ENCODE measurements around the gene CUL2. TPM values are rescaled to one million over a fixed set of nuclear protein-coding genes. Genes with fewer than 3 reads are reported as not detected.
"Not testable (repeated sequence)": the region's sequence is repeated elsewhere in the genome, so short reads cannot be mapped to it uniquely, and the experiment has no call there.

The CUL2 gene
- total and polyA plus RNA-seq, 9 donors, result 10.5 to 33.0 (median 23.6) TPM

DNA sequence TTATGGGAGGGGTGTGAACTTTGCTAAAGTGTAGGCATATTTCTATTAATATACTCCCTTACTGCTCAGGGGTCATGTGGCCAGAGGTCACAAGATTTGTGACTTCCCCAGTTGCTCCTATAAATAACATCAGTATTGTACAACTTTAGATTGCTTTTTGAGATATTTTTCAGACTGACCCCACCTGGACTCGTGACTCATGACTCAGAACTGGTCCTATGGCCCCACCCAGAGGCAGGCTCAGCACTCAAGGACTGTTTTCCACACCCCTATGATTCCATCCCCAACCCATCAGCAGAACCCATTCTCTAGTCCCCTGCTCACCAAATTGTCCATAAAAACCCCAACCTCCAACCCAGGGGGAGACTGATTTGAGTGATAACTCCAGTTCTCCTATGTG, 2.7 kb upstream of the CUL2 start:
- WGBS, 3 donors, result 59 to 78% (median 63%) methylated on average over 1 of the region's 1 CpG
- H3K36me3 ChIP-seq, result no peaks in the 10 kb centered on the region
- H3K4me3 ChIP-seq, result no peak overlapping the region
- TF ChIP-seq, protein P1, sequence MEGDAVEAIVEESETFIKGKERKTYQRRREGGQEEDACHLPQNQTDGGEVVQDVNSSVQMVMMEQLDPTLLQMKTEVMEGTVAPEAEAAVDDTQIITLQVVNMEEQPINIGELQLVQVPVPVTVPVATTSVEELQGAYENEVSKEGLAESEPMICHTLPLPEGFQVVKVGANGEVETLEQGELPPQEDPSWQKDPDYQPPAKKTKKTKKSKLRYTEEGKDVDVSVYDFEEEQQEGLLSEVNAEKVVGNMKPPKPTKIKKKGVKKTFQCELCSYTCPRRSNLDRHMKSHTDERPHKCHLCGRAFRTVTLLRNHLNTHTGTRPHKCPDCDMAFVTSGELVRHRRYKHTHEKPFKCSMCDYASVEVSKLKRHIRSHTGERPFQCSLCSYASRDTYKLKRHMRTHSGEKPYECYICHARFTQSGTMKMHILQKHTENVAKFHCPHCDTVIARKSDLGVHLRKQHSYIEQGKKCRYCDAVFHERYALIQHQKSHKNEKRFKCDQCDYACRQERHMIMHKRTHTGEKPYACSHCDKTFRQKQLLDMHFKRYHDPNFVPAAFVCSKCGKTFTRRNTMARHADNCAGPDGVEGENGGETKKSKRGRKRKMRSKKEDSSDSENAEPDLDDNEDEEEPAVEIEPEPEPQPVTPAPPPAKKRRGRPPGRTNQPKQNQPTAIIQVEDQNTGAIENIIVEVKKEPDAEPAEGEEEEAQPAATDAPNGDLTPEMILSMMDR (IDR thresholded peaks at IDR 0.05), result no peak
- TF ChIP-seq EP300 (IDR thresholded peaks at IDR 0.05), result no peak
- TF ChIP-seq POLR2A (IDR thresholded peaks at IDR 0.05), result no peak
- H3K9me3 ChIP-seq, result no peaks in the 10 kb centered on the region
- peaks cover 4% of the 10 kb centered on the region for H3K4me1 ChIP-seq (ENCODE audit: insufficient read depth)
- no peak for DNase-seq
- H3K27me3 ChIP-seq, result no peaks in the 10 kb centered on the region
- intact Hi-C loops (cut with DNase I), result no loop called here
- H3K27ac ChIP-seq, result no peak overlapping the region

DNA sequence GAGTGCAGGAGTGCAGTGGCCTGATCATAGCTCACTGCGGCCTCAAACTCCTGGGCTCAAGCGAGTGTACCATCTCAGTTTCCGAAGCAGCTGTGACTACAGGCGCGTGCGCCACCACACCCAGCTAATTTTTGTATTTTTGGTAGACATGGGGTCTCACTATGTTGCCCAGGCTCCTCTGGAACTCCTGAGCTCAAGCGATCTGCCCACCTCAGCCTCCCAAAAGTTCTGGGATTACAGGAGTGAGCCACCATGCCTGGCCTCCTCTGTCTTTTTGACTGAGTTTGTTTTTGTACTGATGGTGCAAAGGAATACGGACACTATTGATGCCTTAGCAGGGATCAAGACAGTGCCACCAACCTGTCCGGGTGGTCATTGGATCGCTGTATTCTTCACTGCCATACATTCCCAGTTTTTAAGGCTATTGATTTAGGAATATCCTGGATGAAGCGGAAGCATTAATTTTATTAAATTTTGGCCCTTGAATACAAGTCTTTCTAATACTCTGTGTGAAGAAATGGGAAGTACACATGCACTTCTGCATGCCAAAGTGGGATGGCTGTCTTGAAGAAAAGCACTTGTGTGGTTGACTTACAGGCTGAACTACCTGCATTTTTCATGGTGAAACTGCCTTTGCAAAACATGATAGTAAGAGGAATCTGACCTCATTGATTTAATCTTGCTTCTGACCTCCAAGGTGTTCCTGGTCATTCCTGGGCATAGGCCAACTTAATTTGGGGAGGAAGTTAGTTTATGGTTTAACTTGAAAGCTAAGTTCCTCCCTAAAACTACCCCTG, 2.1 kb upstream of the CUL2 start:
- TF ChIP-seq POLR2A (IDR thresholded peaks at IDR 0.05) (no peak), EP300 (IDR thresholded peaks at IDR 0.05) (no peak)
- TF ChIP-seq, protein P1 (IDR thresholded peaks at IDR 0.05), result no peak
- Histone ChIP-seq H3K4me3 (no peak overlapping the region), H3K9me3 (no peaks in the 10 kb centered on the region), H3K27ac (no peak overlapping the region), H3K36me3 (no peaks in the 10 kb centered on the region), H3K4me1 (ENCODE audit: insufficient read depth) (peaks cover 6% of the 10 kb centered on the region), H3K27me3 (no peaks in the 10 kb centered on the region)
- intact Hi-C loops (cut with DNase I), result no loop called here
- no peak for DNase-seq
- 94 to 97% (median 95%) methylated on average over 11 of the region's 11 CpGs for WGBS, 3 donors

DNA sequence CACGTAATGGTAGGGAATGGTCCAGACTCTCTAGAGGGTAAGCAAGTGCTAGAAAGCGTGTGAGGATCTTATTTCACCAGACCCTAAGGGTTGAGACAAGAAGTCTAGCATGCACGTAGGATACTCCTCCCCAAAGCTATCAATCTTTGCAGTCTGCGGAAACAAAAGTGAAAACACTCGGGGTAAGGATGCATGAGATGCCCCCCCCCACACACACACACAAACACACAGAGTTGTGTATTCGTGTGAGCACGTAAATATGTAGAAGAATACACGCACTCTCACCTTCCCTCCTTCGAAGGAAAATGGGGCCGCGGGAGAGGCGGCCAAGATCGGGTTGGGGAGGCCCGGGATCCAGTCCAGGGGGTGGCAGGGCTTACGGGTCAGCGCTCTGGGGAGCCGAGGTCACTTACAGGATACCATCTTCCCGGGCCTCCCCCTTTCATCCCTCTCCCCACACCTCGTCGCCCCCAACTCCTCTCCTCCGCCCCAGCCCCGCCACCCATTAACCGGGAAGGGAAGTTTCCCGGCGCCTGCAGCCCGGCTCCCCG, 455 bp downstream of the CUL2 start:
- peak in 1 of 5 donors; percentile 16 for DNase-seq
- Histone ChIP-seq H3K36me3 (no peaks in the 10 kb centered on the region), H3K27me3 (no peaks in the 10 kb centered on the region), H3K4me3 (peak overlapping the region; percentile 87), H3K4me1 (ENCODE audit: insufficient read depth) (peaks cover 7% of the 10 kb centered on the region), H3K9me3 (no peaks in the 10 kb centered on the region), H3K27ac (peak overlapping the region; percentile 78 to 85)
- WGBS, 3 donors, result 0 to 1% (median 0%) methylated on average over 26 to 27 of the region's 27 CpGs
- intact Hi-C loops (cut with DNase I), result no loop called here
- TF ChIP-seq EP300 (IDR thresholded peaks at IDR 0.05) (no peak), POLR2A (IDR thresholded peaks at IDR 0.05) (no peak)
- TF ChIP-seq, protein P1 (IDR thresholded peaks at IDR 0.05), result no peak

DNA sequence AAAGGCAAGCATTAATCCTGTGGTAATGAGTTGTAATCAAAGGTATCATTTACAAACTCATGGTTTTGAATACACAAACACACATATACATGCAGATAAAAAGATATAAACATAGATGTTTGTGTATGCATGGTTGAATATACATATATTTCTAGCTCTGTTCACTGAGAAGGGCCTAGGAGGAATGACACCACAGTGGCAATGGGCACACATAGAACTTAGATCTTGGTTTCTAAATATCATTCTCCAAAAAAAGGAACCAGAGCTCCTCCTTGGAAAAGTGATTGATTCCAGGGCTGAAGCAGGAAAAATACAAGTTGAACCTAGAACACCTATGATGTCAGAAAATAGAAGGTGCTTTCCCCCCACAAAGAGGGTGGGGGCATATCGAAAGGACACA, 6.9 kb downstream of the CUL2 start:
- intact Hi-C loops (cut with DNase I), result no loop called here
- WGBS, 3 donors, result 91 to 100% (median 93%) methylated on average over 1 of the region's 1 CpG

DNA sequence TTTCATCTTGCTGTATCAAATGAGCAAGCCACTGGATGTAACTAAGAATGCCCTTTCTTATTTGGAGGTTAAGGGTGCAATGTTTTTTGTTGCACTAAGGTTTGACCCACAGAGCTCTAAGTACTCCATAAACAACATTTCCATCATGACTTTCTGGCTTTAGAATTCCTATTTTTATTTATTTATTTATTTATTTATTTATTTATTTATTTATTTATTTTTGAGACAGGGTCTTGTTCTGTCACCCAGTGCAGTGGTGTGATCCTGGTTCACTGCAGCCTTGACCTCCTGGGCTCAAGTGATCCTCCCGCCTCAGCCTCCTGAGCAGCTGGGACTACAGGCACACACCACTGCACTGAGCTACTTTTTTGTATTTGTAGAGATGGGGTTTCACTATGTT, 9.9 kb downstream of the CUL2 start:
- WGBS, 3 donors, result 100% methylated on average over 1 of the region's 1 CpG
- H3K36me3 ChIP-seq; H3K9me3 ChIP-seq; H3K27ac ChIP-seq; DNase-seq; H3K4me3 ChIP-seq; H3K27me3 ChIP-seq; H3K4me1 ChIP-seq (ENCODE audit: insufficient read depth); intact Hi-C loops (cut with DNase I): not testable (repeated sequence)

More for the DNA sequence above, 6.9 kb downstream of the CUL2 start:
- TF ChIP-seq EP300 (IDR thresholded peaks at IDR 0.05), result no peak
- TF ChIP-seq, protein P1 (IDR thresholded peaks at IDR 0.05), result no peak
- TF ChIP-seq POLR2A (IDR thresholded peaks at IDR 0.05), result no peak
- no peak for DNase-seq
- no peaks in the 10 kb centered on the region for H3K27me3 ChIP-seq
- no peaks in the 10 kb centered on the region for H3K36me3 ChIP-seq
- H3K4me1 ChIP-seq (ENCODE audit: insufficient read depth), result peaks cover 3% of the 10 kb centered on the region
- H3K27ac ChIP-seq, result no peak overlapping the region
- no peak overlapping the region for H3K4me3 ChIP-seq
- H3K9me3 ChIP-seq, result no peaks in the 10 kb centered on the region
